NT2/D1 (cell line): ENCODE data around the gene MRAS.

ENCODE experiments used
- SUZ12 ChIP-seq: IDR thresholded peaks from 2 replicates; pipeline ENCODE4 v1.6.1; 2011; ENCODE audit not compliant: insufficient read length, insufficient read depth; ENCODE audit errors: extremely low read depth
- ZNF274 ChIP-seq: IDR thresholded peaks from 2 replicates; pipeline ENCODE4 v1.6.1; 2011; ENCODE audit warnings: mild to moderate bottlenecking, low read depth, low read length

DNA sequence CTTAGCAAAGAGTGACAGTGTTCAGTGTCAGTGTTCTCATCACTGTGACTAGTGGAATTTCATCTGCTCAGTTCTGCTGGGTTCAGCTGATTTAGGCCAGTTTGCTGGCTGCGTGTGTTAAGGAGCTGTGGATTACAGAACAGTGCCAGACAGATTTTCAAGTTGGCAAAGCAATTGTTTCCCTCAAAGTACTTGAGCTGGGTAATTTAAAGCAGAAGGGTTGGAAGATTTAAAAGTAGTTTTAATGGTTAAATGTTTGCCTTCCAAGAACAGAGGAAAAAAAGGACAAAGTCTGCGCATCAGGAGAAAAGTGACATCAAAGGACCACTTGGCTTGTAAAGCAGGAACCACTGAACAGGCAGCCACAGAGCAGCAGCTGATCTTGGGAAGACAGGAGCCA lies 94.7 kb downstream of the MRAS start:
- TF ChIP-seq ZNF274, result no peak
- TF ChIP-seq SUZ12, result no peak
